B cell (primary cell): ENCODE results near the gene CRTC3. TPM values are rescaled to one million over a fixed set of nuclear protein-coding genes. Genes with fewer than 3 reads are reported as not detected.

Experiments
- ATAC-seq: fragments of 200-7000 bp; cut with Tn5 transposase; one replicate; pipeline ENCODE4 v1.10.0; 2021; ENCODE audit warnings: low read depth, mild to moderate bottlenecking, moderate number of reproducible peaks, moderate library complexity
- CTCF ChIA-PET: fragments of 350-600 bp; sonication (Branson Sonifier 250); formaldehyde crosslinking; loops from one replicate; lab custom pipeline; 2021; ENCODE audit warnings: antibody characterized with exemption, inconsistent platforms; lab: Charles Lee
- POLR2A ChIA-PET: fragments of 350-600 bp; sonication (Branson Sonifier 250); formaldehyde crosslinking; loops from one replicate; lab custom pipeline; 2021; ENCODE audit warnings: antibody characterized with exemption; lab: Charles Lee
- DNase-seq: peaks from one replicate; pipeline ENCODE4 v3.0.0; 2013
- H2AFZ ChIP-seq: 2 replicates; pipeline ENCODE4 v1.6.1; 2012; ENCODE audit warnings: mild to moderate bottlenecking, low read depth, low read length; ENCODE audit not compliant: insufficient read depth, poor library complexity, severe bottlenecking
- H3K27ac ChIP-seq, 2 donors: 1 replicate in 1 of 2; 2 replicates in 1 of 2; pipeline ENCODE4 v1.5.1; 2012 to 2013; ENCODE audit warnings: low read length in 2 of 2, mild to moderate bottlenecking in 2 of 2, moderate library complexity in 1 of 2
- H3K27me3 ChIP-seq, 4 experiments: fragments of 200-600 bp in 1 of 4; sonication (generic) in 1 of 4; replicated peaks in 1 of 4; 1 replicate in 2 of 4; 2 replicates in 2 of 4; pipeline versions ENCODE4 v1.6.1 to v1.7.0; 2013 to 2016; ENCODE audit warnings: low read length in 3 of 4, mild to moderate bottlenecking in 2 of 4, mixed read lengths in 1 of 4, moderate library complexity in 1 of 4; ENCODE audit not compliant: insufficient read depth in 4 of 4, control insufficient read depth in 3 of 4; ENCODE audit errors: control extremely low read depth in 1 of 4
- H3K36me3 ChIP-seq, 2 experiments: replicated peaks in 1 of 2; 1 replicate in 1 of 2; 2 replicates in 1 of 2; pipeline versions ENCODE4 v1.6.1 to v1.7.1; 2013; ENCODE audit warnings: low read length in 1 of 2; ENCODE audit not compliant: insufficient read depth in 2 of 2, control insufficient read depth in 1 of 2; ENCODE audit errors: control extremely low read depth in 1 of 2, extremely low read depth in 1 of 2
- H3K4me1 ChIP-seq, 2 donors: fragments of 200-600 bp in 1 of 2; sonication (generic) in 1 of 2; 1 replicate in 1 of 2; 2 replicates in 1 of 2; pipeline versions ENCODE4 v1.5.1 to v1.6.1; 2013 to 2017; ENCODE audit warnings: low read length in 2 of 2; ENCODE audit not compliant: control insufficient read depth in 2 of 2, insufficient read depth in 2 of 2
- H3K4me2 ChIP-seq: replicated peaks from 2 replicates; pipeline ENCODE3; 2012; ENCODE audit warnings: mild to moderate bottlenecking, low read depth, low read length; ENCODE audit not compliant: poor library complexity, severe bottlenecking
- H3K4me3 ChIP-seq, 5 experiments: fragments of 200-600 bp in 1 of 5; sonication (generic) in 1 of 5; 1 replicate in 3 of 5; 2 replicates in 2 of 5; pipeline versions ENCODE4 v1.5.1 to v1.7.0; 2011 to 2016; ENCODE audit warnings: low read length in 4 of 5, mild to moderate bottlenecking in 4 of 5, low read depth in 2 of 5, control low read depth in 1 of 5, moderate library complexity in 1 of 5; ENCODE audit not compliant: insufficient read depth in 1 of 5; ENCODE audit errors: control extremely low read depth in 1 of 5, extremely low read depth in 1 of 5
- H3K79me2 ChIP-seq: fragments of 200-600 bp; sonication (generic); one replicate; pipeline ENCODE4 v1.6.0; 2016; ENCODE audit warnings: low read length; ENCODE audit not compliant: control insufficient read depth, insufficient read depth
- H3K9ac ChIP-seq: fragments of 200-600 bp; sonication (generic); 2 replicates; pipeline ENCODE4 v1.6.1; 2017; ENCODE audit warnings: mild to moderate bottlenecking, low read length, moderate library complexity
- H3K9me3 ChIP-seq, 3 donors: one replicate each; pipeline versions ENCODE4 v1.6.1 to v1.7.1; 2013; ENCODE audit warnings: low read length in 2 of 3; ENCODE audit not compliant: control insufficient read depth in 2 of 3, insufficient read depth in 1 of 3; ENCODE audit errors: control extremely low read depth in 1 of 3
- H4K20me1 ChIP-seq: 2 replicates; pipeline ENCODE4 v1.6.0; 2012; ENCODE audit warnings: mild to moderate bottlenecking, low read length; ENCODE audit not compliant: insufficient read depth, control insufficient read depth, poor library complexity, severe bottlenecking
- H3K27ac Mint-ChIP-seq: one replicate; pipeline ENCODE4 v1.8.0; 2021; ENCODE audit warnings: mixed read lengths
- H3K27me3 Mint-ChIP-seq: one replicate; pipeline ENCODE4 v1.8.0; 2021; ENCODE audit warnings: mixed read lengths
- H3K4me1 Mint-ChIP-seq: one replicate; pipeline ENCODE4 v1.8.0; 2021; ENCODE audit warnings: mixed read lengths
- H3K4me3 Mint-ChIP-seq: one replicate; pipeline ENCODE4 v1.8.0; 2021; ENCODE audit warnings: mixed read lengths
- H3K9me3 Mint-ChIP-seq: one replicate; pipeline ENCODE4 v1.8.0; 2022; ENCODE audit warnings: mixed read lengths; ENCODE audit not compliant: insufficient read depth
- EZH2 ChIP-seq: IDR thresholded peaks from 2 replicates; pipeline ENCODE4 v1.6.1; 2012; ENCODE audit warnings: borderline replicate concordance, low read depth, mild to moderate bottlenecking, moderate library complexity, low read length; ENCODE audit not compliant: insufficient read depth, poor library complexity, severe bottlenecking
- WGBS: methylation state at CpG from one replicate; pipeline ENCODE4 v1.1.5; 2013; ENCODE audit warnings: missing lambda C conversion rate; ENCODE audit not compliant: insufficient coverage; 5-methylcytosine and 5-hydroxymethylcytosine counted together
- intact Hi-C: fragments of 100-400 bp; cut with micrococcal nuclease; formaldehyde crosslinking; loops from one replicate; pipeline ENCODE4 v1.10.0; 2022
- polyA plus RNA-seq: library from polyadenylated mRNA; depleted of rRNA; stranded (reverse); fragments of >200 nt; gene quantifications from 2 replicates; pipeline ENCODE4 v1.2.3, GENCODE V29; 2012
- total RNA-seq, 2 donors: library from RNA; stranded (reverse); fragments of 120-200 nt in 1 of 2; gene quantifications; 1 replicate in 1 of 2; 2 replicates in 1 of 2; pipeline versions ENCODE4 v1.2.3 to v1.2.4, GENCODE V29; 2013 to 2022
- TF ChIP-seq, protein P1 (sequence below): fragments of 200-600 bp; IDR thresholded peaks from one replicate; pipeline ENCODE4 v1.8.0; 2022; ENCODE audit warnings: antibody characterized with exemption, mild to moderate bottlenecking

CRTC3 gene
- total and polyA plus RNA-seq, 2 donors (not counting 1 experiment from before 2014, with no cell fraction given): 34.7 to 95.8 TPM

DNA sequence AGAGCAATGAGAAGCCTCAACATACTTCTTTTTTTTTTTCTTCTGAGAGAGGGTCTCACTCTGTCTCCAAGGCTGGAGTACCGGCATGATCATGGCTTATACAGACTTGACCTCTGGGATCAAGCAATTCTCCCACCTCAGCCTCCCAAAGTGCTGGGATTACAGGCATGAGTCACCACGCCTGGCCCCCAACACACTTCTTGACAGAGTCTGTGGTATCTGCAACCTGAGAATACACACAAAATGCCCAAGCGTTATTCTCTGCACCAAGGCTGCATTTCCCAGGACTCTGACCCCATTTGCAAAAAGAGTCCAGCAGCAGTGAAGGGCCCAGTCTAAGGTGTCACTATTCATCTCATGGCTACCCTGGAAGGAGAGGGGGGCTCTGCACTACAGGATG, 144.8 kb downstream of the CRTC3 start:
- Histone ChIP-seq H3K36me3 (no peaks in the 10 kb centered on the region), H3K4me2 (no peak overlapping the region), H3K27me3 (peaks cover 0 to 2% (median 0%) of the 10 kb centered on the region in 4 experiments), H4K20me1 (no peaks in the 10 kb centered on the region), H3K27ac (no peak overlapping the region), H3K79me2 (no peaks in the 10 kb centered on the region), H2AFZ (no peak overlapping the region), H3K9ac (no peak overlapping the region), H3K4me3 (no peak overlapping the region), H3K4me1 (peaks cover 13 to 14% of the 10 kb centered on the region in 2 donors), H3K9me3 (no peaks in the 10 kb centered on the region)
- CTCF ChIA-PET: no interaction called here
- Mint-ChIP-seq H3K9me3 (no peaks in the 10 kb centered on the region), H3K27ac (no peak overlapping the region), H3K4me3 (no peak overlapping the region), H3K27me3 (no peaks in the 10 kb centered on the region), H3K4me1 (peaks cover 10% of the 10 kb centered on the region)
- POLR2A ChIA-PET: no interaction called here
- ATAC-seq (no peak), DNase-seq (no peak)
- TF ChIP-seq, protein P1, sequence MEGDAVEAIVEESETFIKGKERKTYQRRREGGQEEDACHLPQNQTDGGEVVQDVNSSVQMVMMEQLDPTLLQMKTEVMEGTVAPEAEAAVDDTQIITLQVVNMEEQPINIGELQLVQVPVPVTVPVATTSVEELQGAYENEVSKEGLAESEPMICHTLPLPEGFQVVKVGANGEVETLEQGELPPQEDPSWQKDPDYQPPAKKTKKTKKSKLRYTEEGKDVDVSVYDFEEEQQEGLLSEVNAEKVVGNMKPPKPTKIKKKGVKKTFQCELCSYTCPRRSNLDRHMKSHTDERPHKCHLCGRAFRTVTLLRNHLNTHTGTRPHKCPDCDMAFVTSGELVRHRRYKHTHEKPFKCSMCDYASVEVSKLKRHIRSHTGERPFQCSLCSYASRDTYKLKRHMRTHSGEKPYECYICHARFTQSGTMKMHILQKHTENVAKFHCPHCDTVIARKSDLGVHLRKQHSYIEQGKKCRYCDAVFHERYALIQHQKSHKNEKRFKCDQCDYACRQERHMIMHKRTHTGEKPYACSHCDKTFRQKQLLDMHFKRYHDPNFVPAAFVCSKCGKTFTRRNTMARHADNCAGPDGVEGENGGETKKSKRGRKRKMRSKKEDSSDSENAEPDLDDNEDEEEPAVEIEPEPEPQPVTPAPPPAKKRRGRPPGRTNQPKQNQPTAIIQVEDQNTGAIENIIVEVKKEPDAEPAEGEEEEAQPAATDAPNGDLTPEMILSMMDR: no peak
- no peak for TF ChIP-seq EZH2
- WGBS: 100% methylated on average over 3 of the region's 3 CpGs
- intact Hi-C loops: no loop called here

- no peak overlapping the region for H2AFZ ChIP-seq
- no peak overlapping the region for H3K4me2 ChIP-seq
- Mint-ChIP-seq H3K27ac (no peak overlapping the region), H3K4me3 (no peak overlapping the region), H3K27me3 (peaks cover 3% of the 10 kb centered on the region), H3K4me1 (peaks cover 10% of the 10 kb centered on the region), H3K9me3 (no peaks in the 10 kb centered on the region)
- H3K79me2 ChIP-seq: no peaks in the 10 kb centered on the region
- POLR2A ChIA-PET: interaction anchor here (0.6 to 1.0 kb wide), 2 partner anchors 8 to 257 kb away, joined by 3 read pairs; partner anchors contain the start of gene HDDC3
- no peak overlapping the region for H3K27ac ChIP-seq
- no peak overlapping the region for H3K4me3 ChIP-seq
- H3K36me3 ChIP-seq: no peaks in the 10 kb centered on the region
- ATAC-seq (no peak), DNase-seq (no peak)
- CTCF ChIA-PET: interaction anchor here (0.6 to 2.0 kb wide), 3 partner anchors 27 to 344 kb away, joined by 3 to 7 read pairs (median 3); no protein-coding TSS in a partner anchor
- TF ChIP-seq EZH2: no peak
- TF ChIP-seq, protein P1: no peak
- no peak overlapping the region for H3K9ac ChIP-seq
- H3K27me3 ChIP-seq: peaks cover 0 to 8% (median 0%) of the 10 kb centered on the region in 4 experiments
- no peaks in the 10 kb centered on the region for H4K20me1 ChIP-seq
- intact Hi-C loops: no loop called here
- 93% methylated on average over 4 of the region's 5 CpGs for WGBS
- H3K4me1 ChIP-seq: peaks cover 13 to 14% of the 10 kb centered on the region in 2 donors
- H3K9me3 ChIP-seq: no peaks in the 10 kb centered on the region
These were observed 145.7 kb downstream of the CRTC3 start for GRCh38 chr15:90675464-90675863.
